MM.1S (cell line): ENCODE data around the gene SYPL2.

Experiments used
- DNase-seq: peaks from one replicate; pipeline ENCODE4 v3.0.0-alpha.2; 2015
- H2AFZ ChIP-seq: fragments of 300-600 bp; sonication (generic); 2 replicates; pipeline ENCODE4 v1.6.0; 2016; ENCODE audit warnings: antibody characterized with exemption, low read length
- H3F3A ChIP-seq: fragments of 300-600 bp; sonication (generic); 2 replicates; pipeline ENCODE4 v1.6.1; 2016; ENCODE audit warnings: mild to moderate bottlenecking, antibody characterized with exemption, low read length, moderate library complexity, mixed read lengths; ENCODE audit not compliant: insufficient read depth
- H3K27ac ChIP-seq: fragments of 300-600 bp; sonication (generic); 2 replicates; pipeline ENCODE4 v1.5.1; 2016; ENCODE audit warnings: mild to moderate bottlenecking, low read length
- H3K27me3 ChIP-seq: fragments of 300-600 bp; sonication (generic); replicated peaks from 2 replicates; pipeline ENCODE4 v1.6.0; 2016; ENCODE audit warnings: low read length; ENCODE audit not compliant: insufficient read depth
- H3K36me3 ChIP-seq: fragments of 300-600 bp; sonication (generic); replicated peaks from 2 replicates; pipeline ENCODE4 v1.6.1; 2016; ENCODE audit warnings: mild to moderate bottlenecking, low read length, mixed read lengths; ENCODE audit not compliant: insufficient read depth
- H3K4me1 ChIP-seq: fragments of 300-600 bp; sonication (generic); 2 replicates; pipeline ENCODE4 v1.6.1; 2016; ENCODE audit warnings: low read length, mixed read lengths
- H3K4me2 ChIP-seq: fragments of 300-600 bp; sonication (generic); 2 replicates; pipeline ENCODE4 v1.6.0; 2016; ENCODE audit warnings: low read depth, low read length
- H3K4me3 ChIP-seq: fragments of 300-600 bp; sonication (generic); 2 replicates; pipeline ENCODE4 v1.5.1; 2016; ENCODE audit warnings: low read length, mixed read lengths
- H3K79me2 ChIP-seq: fragments of 300-600 bp; sonication (generic); 2 replicates; pipeline ENCODE4 v1.6.1; 2016; ENCODE audit warnings: mixed run types, low read length, mixed read lengths
- H3K9ac ChIP-seq: fragments of 300-600 bp; sonication (generic); 2 replicates; pipeline ENCODE4 v1.6.1; 2016; ENCODE audit warnings: low read length, mixed read lengths
- H3K9me2 ChIP-seq: fragments of 300-600 bp; sonication (generic); replicated peaks from 2 replicates; pipeline ENCODE4 v1.6.1; 2016; ENCODE audit warnings: mild to moderate bottlenecking, low read length, mixed read lengths; ENCODE audit not compliant: insufficient read depth
- H3K9me3 ChIP-seq: fragments of 300-600 bp; sonication (generic); replicated peaks from 2 replicates; pipeline ENCODE4 v1.6.1; 2016; ENCODE audit warnings: mild to moderate bottlenecking, low read length, mixed read lengths; ENCODE audit not compliant: insufficient read depth
- H4K20me1 ChIP-seq: fragments of 300-600 bp; sonication (generic); 2 replicates; pipeline ENCODE4 v1.6.1; 2016; ENCODE audit warnings: mild to moderate bottlenecking, low read length, moderate library complexity, mixed read lengths; ENCODE audit not compliant: insufficient read depth
- CTCF ChIP-seq: fragments of 300-600 bp; sonication (generic); IDR thresholded peaks from 2 replicates; pipeline ENCODE4 v1.5.1; 2016; ENCODE audit warnings: antibody characterized with exemption, low read length, mixed read lengths
- EZH2 ChIP-seq: fragments of 300-600 bp; sonication (generic); optimal IDR thresholded peaks from 2 replicates; pipeline ENCODE3; 2017; ENCODE audit warnings: low read depth, mild to moderate bottlenecking, antibody characterized with exemption, low read length, mixed read lengths
- EZH2phosphoT487 ChIP-seq: fragments of 300-600 bp; sonication (generic); IDR thresholded peaks from 2 replicates; pipeline ENCODE4 v1.6.1; 2018; ENCODE audit warnings: antibody characterized with exemption, low read length

The SYPL2 gene

GRCh38 chr1:109433322-109433721 is 33.0 kb upstream of the SYPL2 start:
- Histone ChIP-seq H3K4me2 (no peak overlapping the region), H3K9ac (no peak overlapping the region), H3F3A (no peaks in the 10 kb centered on the region), H3K9me3 (no peaks in the 10 kb centered on the region), H4K20me1 (no peaks in the 10 kb centered on the region), H3K27ac (no peak overlapping the region), H3K27me3 (no peaks in the 10 kb centered on the region), H2AFZ (no peak overlapping the region), H3K4me1 (no peaks in the 10 kb centered on the region), H3K9me2 (no peaks in the 10 kb centered on the region), H3K36me3 (no peaks in the 10 kb centered on the region), H3K4me3 (no peak overlapping the region), H3K79me2 (no peaks in the 10 kb centered on the region)
- TF ChIP-seq CTCF: no peak
- no peak for TF ChIP-seq EZH2
- TF ChIP-seq EZH2phosphoT487: no peak
- no peak for DNase-seq

DNA sequence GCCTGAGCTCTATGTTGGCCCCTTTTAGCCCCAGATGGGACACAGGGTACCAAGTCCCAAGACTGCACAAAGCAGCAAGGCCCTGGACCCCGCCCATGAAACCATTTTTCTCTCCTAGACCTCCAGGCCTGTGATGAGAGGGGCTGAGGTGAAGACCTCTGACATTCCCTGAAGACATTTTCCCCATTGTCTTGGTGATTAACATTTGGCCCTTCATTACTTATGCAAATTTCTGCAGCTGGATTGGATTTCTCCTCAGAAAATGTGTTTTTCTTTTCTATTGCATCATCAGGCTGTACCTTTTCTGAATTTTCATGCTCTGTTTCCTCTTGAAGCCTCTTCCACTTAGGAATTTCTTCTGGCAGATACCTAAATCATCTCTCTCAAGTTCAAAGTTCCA is 31.9 kb upstream of the SYPL2 start:
- Histone ChIP-seq H3K27ac (no peak overlapping the region), H3K79me2 (no peaks in the 10 kb centered on the region)

GRCh38 chr1:109438798-109439297 is 27.5 kb upstream of the SYPL2 start:
- no peaks in the 10 kb centered on the region for H3K36me3 ChIP-seq
- no peak overlapping the region for H3K4me3 ChIP-seq
- no peak for TF ChIP-seq EZH2
- TF ChIP-seq EZH2phosphoT487: no peak
- no peak for TF ChIP-seq CTCF
- no peak overlapping the region for H2AFZ ChIP-seq
- H3K27me3 ChIP-seq: no peaks in the 10 kb centered on the region
- H3K79me2 ChIP-seq: no peaks in the 10 kb centered on the region
- no peak for DNase-seq
- H3F3A ChIP-seq: no peaks in the 10 kb centered on the region
- H4K20me1 ChIP-seq: no peaks in the 10 kb centered on the region
- no peak overlapping the region for H3K4me2 ChIP-seq
- H3K9me2 ChIP-seq: no peaks in the 10 kb centered on the region
- H3K27ac ChIP-seq: no peak overlapping the region
- H3K9me3 ChIP-seq: no peaks in the 10 kb centered on the region
- no peaks in the 10 kb centered on the region for H3K4me1 ChIP-seq
- H3K9ac ChIP-seq: no peak overlapping the region

More for the DNA sequence above, 31.9 kb upstream of the SYPL2 start:
- no peaks in the 10 kb centered on the region for H3K27me3 ChIP-seq
- H3K4me2 ChIP-seq: no peak overlapping the region
- H3K9me2 ChIP-seq: no peaks in the 10 kb centered on the region
- no peaks in the 10 kb centered on the region for H3K36me3 ChIP-seq
- no peaks in the 10 kb centered on the region for H3K9me3 ChIP-seq
- H2AFZ ChIP-seq: no peak overlapping the region
- TF ChIP-seq EZH2phosphoT487 (no peak), EZH2 (no peak), CTCF (no peak)
- no peaks in the 10 kb centered on the region for H3F3A ChIP-seq
- no peaks in the 10 kb centered on the region for H3K4me1 ChIP-seq
- no peak for DNase-seq
- H4K20me1 ChIP-seq: no peaks in the 10 kb centered on the region
- H3K9ac ChIP-seq: no peak overlapping the region
- no peak overlapping the region for H3K4me3 ChIP-seq
